ENCODE measurements around the gene ZNF581.

The ZNF581 gene

GRCh38 chr19:55613396-55613795, 30.1 kb upstream of the ZNF581 start:
- Histone ChIP-seq H3K4me1 (ENCODE audit: control insufficient read depth in 1 of 2, insufficient read depth in 2 of 2, low read length in 2 of 2) (no peaks in the 10 kb centered on the region), H3K4me2 (ENCODE audit: low read length) (no peak overlapping the region), H3K4me3 (ENCODE audit: low read depth, low read length) (no peak overlapping the region), H3K4ac (ENCODE audit: low read depth, low read length) (no peak overlapping the region), H3K27me3 (ENCODE audit: insufficient read depth, low read length) (no peaks in the 10 kb centered on the region), H4K91ac (ENCODE audit: low read depth, low read length) (no peak overlapping the region), H3K79me2 (ENCODE audit: control insufficient read depth, insufficient read depth, low read length, poor library complexity) (no peaks in the 10 kb centered on the region), H3K9ac (ENCODE audit: low read length) (no peak overlapping the region), H3K79me1 (ENCODE audit: low read length) (no peaks in the 10 kb centered on the region), H3K9me3 (ENCODE audit: insufficient read depth, low read depth, low read length) (peaks cover 7% of the 10 kb centered on the region), H2AK5ac (ENCODE audit: low read length) (no peak overlapping the region), H3K27ac (ENCODE audit: low read depth, low read length) (no peak overlapping the region), H2BK120ac (ENCODE audit: insufficient read depth, low read length, poor library complexity) (no peak overlapping the region), H2BK12ac (ENCODE audit: low read length) (no peak overlapping the region), H3K36me3 (ENCODE audit: control insufficient read depth in 1 of 2, insufficient read depth in 2 of 2, low read length in 2 of 2) (peaks cover 45 to 51% of the 10 kb centered on the region in 2 experiments), H3K18ac (ENCODE audit: low read length) (no peak overlapping the region), H3K23ac (ENCODE audit: low read length) (no peak overlapping the region), H4K12ac (ENCODE audit: low read depth, low read length) (no peak overlapping the region), H2BK5ac (ENCODE audit: low read depth, low read length, poor library complexity) (no peak overlapping the region), H3K14ac (ENCODE audit: low read length) (no peak overlapping the region), H2AFZ (ENCODE audit: insufficient read depth, low read length, poor library complexity) (no peak overlapping the region), H4K8ac (ENCODE audit: low read depth, low read length) (no peak overlapping the region)
- DNase-seq: no peak
- WGBS (ENCODE audit: extremely low coverage, insufficient coverage, insufficient read length): no CpG with 5 or more reads among the region's 27 CpGs

DNA sequence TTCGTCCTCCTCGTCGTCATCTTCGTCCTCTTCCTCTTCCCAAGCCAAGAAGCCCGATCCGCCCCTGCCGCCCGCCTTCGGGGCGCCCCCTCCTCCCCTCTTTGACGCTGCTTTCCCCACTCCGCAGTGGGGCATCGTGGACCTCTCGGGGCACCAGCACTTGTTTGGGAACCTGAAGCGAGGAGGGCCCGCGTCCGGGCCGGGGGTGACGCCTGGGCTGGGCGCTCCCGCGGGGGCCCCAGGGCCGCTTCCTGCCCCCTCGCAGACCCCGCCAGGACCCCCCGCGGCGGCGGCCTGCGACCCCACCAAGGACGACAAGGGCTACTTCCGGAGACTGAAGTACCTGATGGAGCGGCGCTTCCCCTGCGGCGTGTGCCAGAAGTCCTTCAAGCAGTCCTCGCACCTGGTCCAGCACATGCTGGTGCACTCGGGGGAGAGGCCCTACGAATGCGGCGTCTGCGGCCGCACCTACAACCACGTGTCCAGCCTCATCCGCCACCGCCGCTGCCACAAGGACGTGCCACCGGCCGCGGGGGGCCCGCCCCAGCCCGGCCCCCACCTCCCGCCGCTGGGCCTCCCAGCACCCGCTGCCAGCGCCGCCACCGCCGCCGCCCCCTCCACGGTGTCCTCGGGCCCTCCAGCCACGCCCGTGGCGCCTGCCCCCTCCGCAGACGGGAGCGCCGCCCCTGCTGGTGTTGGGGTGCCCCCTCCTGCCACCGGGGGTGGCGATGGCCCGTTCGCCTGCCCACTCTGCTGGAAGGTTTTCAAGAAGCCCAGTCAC, 29.3 kb upstream of the ZNF581 start:
- Histone ChIP-seq H3K27me3 (ENCODE audit: insufficient read depth, low read length) (no peaks in the 10 kb centered on the region), H4K91ac (ENCODE audit: low read depth, low read length) (no peak overlapping the region), H3K4ac (ENCODE audit: low read depth, low read length) (no peak overlapping the region), H4K12ac (ENCODE audit: low read depth, low read length) (no peak overlapping the region), H3K9me3 (ENCODE audit: insufficient read depth, low read depth, low read length) (peaks cover 7% of the 10 kb centered on the region), H3K4me3 (ENCODE audit: low read depth, low read length) (no peak overlapping the region), H2AK5ac (ENCODE audit: low read length) (no peak overlapping the region), H2AFZ (ENCODE audit: insufficient read depth, low read length, poor library complexity) (no peak overlapping the region), H2BK5ac (ENCODE audit: low read depth, low read length, poor library complexity) (no peak overlapping the region), H3K14ac (ENCODE audit: low read length) (no peak overlapping the region), H4K8ac (ENCODE audit: low read depth, low read length) (no peak overlapping the region), H3K9ac (ENCODE audit: low read length) (no peak overlapping the region), H2BK12ac (ENCODE audit: low read length) (no peak overlapping the region), H3K36me3 (ENCODE audit: control insufficient read depth in 1 of 2, insufficient read depth in 2 of 2, low read length in 2 of 2) (peaks cover 45 to 51% of the 10 kb centered on the region in 2 experiments), H2BK120ac (ENCODE audit: insufficient read depth, low read length, poor library complexity) (no peak overlapping the region), H3K79me2 (ENCODE audit: control insufficient read depth, insufficient read depth, low read length, poor library complexity) (no peaks in the 10 kb centered on the region), H3K79me1 (ENCODE audit: low read length) (no peaks in the 10 kb centered on the region), H3K4me2 (ENCODE audit: low read length) (no peak overlapping the region), H3K4me1 (ENCODE audit: control insufficient read depth in 1 of 2, insufficient read depth in 2 of 2, low read length in 2 of 2) (no peaks in the 10 kb centered on the region), H3K23ac (ENCODE audit: low read length) (no peak overlapping the region), H3K18ac (ENCODE audit: low read length) (no peak overlapping the region), H3K27ac (ENCODE audit: low read depth, low read length) (no peak overlapping the region)
- WGBS (ENCODE audit: extremely low coverage, insufficient coverage, insufficient read length): 100% methylated on average over 5 of the region's 75 CpGs
- DNase-seq: no peak

- Histone ChIP-seq H4K8ac (ENCODE audit: low read depth, low read length) (no peak overlapping the region), H3K79me1 (ENCODE audit: low read length) (no peaks in the 10 kb centered on the region), H2AFZ (ENCODE audit: insufficient read depth, low read length, poor library complexity) (no peak overlapping the region), H3K36me3 (ENCODE audit: control insufficient read depth in 1 of 2, insufficient read depth in 2 of 2, low read length in 2 of 2) (peaks cover 42 to 45% of the 10 kb centered on the region in 2 experiments), H3K23ac (ENCODE audit: low read length) (no peak overlapping the region), H3K9me3 (ENCODE audit: insufficient read depth, low read depth, low read length) (peaks cover 7% of the 10 kb centered on the region), H3K4me2 (ENCODE audit: low read length) (no peak overlapping the region), H2BK5ac (ENCODE audit: low read depth, low read length, poor library complexity) (no peak overlapping the region), H2AK5ac (ENCODE audit: low read length) (no peak overlapping the region), H3K9ac (ENCODE audit: low read length) (no peak overlapping the region), H3K4ac (ENCODE audit: low read depth, low read length) (no peak overlapping the region), H3K4me3 (ENCODE audit: low read depth, low read length) (no peak overlapping the region), H2BK120ac (ENCODE audit: insufficient read depth, low read length, poor library complexity) (no peak overlapping the region), H3K79me2 (ENCODE audit: control insufficient read depth, insufficient read depth, low read length, poor library complexity) (no peaks in the 10 kb centered on the region), H4K12ac (ENCODE audit: low read depth, low read length) (no peak overlapping the region), H3K27me3 (ENCODE audit: insufficient read depth, low read length) (no peaks in the 10 kb centered on the region), H2BK12ac (ENCODE audit: low read length) (no peak overlapping the region), H3K18ac (ENCODE audit: low read length) (no peak overlapping the region), H4K91ac (ENCODE audit: low read depth, low read length) (no peak overlapping the region), H3K4me1 (ENCODE audit: control insufficient read depth in 1 of 2, insufficient read depth in 2 of 2, low read length in 2 of 2) (no peaks in the 10 kb centered on the region), H3K27ac (ENCODE audit: low read depth, low read length) (no peak overlapping the region), H3K14ac (ENCODE audit: low read length) (no peak overlapping the region)
- no peak for DNase-seq
- WGBS (ENCODE audit: extremely low coverage, insufficient coverage, insufficient read length): no CpG with 5 or more reads among the region's 98 CpGs
Observed at GRCh38 chr19:55614711-55615542, 28.5 kb upstream of the ZNF581 start.

GRCh38 chr19:55615543-55616394, 27.7 kb upstream of the ZNF581 start:
- H3K27ac ChIP-seq (ENCODE audit: low read depth, low read length): no peak overlapping the region
- no peak overlapping the region for H3K23ac ChIP-seq (ENCODE audit: low read length)
- H3K36me3 ChIP-seq (ENCODE audit: control insufficient read depth in 1 of 2, insufficient read depth in 2 of 2, low read length in 2 of 2): peaks cover 39 to 45% of the 10 kb centered on the region in 2 experiments
- H3K9ac ChIP-seq (ENCODE audit: low read length): no peak overlapping the region
- peaks cover 7% of the 10 kb centered on the region for H3K9me3 ChIP-seq (ENCODE audit: insufficient read depth, low read depth, low read length)
- H4K12ac ChIP-seq (ENCODE audit: low read depth, low read length): no peak overlapping the region
- WGBS (ENCODE audit: extremely low coverage, insufficient coverage, insufficient read length): no CpG with 5 or more reads among the region's 88 CpGs
- H2BK120ac ChIP-seq (ENCODE audit: insufficient read depth, low read length, poor library complexity): no peak overlapping the region
- H3K4ac ChIP-seq (ENCODE audit: low read depth, low read length): no peak overlapping the region
- no peak overlapping the region for H2AK5ac ChIP-seq (ENCODE audit: low read length)
- H3K14ac ChIP-seq (ENCODE audit: low read length): no peak overlapping the region
- no peak overlapping the region for H2BK12ac ChIP-seq (ENCODE audit: low read length)
- H2AFZ ChIP-seq (ENCODE audit: insufficient read depth, low read length, poor library complexity): no peak overlapping the region
- no peak for DNase-seq
- H3K4me3 ChIP-seq (ENCODE audit: low read depth, low read length): no peak overlapping the region
- H2BK5ac ChIP-seq (ENCODE audit: low read depth, low read length, poor library complexity): no peak overlapping the region
- H3K4me1 ChIP-seq (ENCODE audit: control insufficient read depth in 1 of 2, insufficient read depth in 2 of 2, low read length in 2 of 2): no peaks in the 10 kb centered on the region
- no peak overlapping the region for H4K91ac ChIP-seq (ENCODE audit: low read depth, low read length)
- H3K79me2 ChIP-seq (ENCODE audit: control insufficient read depth, insufficient read depth, low read length, poor library complexity): no peaks in the 10 kb centered on the region
- no peaks in the 10 kb centered on the region for H3K79me1 ChIP-seq (ENCODE audit: low read length)
- H4K8ac ChIP-seq (ENCODE audit: low read depth, low read length): no peak overlapping the region
- no peak overlapping the region for H3K18ac ChIP-seq (ENCODE audit: low read length)
- H3K4me2 ChIP-seq (ENCODE audit: low read length): no peak overlapping the region
- no peaks in the 10 kb centered on the region for H3K27me3 ChIP-seq (ENCODE audit: insufficient read depth, low read length)
